ENCODE data around the gene SRA1.

Gene SRA1

DNA sequence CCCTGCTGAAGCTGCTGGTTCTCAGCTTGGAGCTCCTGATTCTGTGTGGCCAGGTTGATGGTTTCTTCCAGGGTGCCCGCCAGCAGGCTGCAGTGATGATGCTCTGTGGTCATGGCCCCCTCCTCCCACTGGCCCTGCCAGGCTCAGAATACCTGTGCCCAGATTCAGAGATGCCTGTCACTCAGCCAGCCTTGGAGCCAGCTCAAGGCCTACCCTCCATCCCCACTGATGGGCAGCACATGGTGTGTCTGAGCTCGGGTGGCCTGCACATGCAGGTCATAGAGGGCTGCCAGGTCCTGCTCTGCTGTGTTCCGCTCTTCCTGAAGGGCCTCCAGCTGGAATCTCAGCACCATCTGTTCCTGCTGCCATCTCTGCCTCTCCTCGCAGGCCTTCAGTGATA lies 12.8 kb upstream of the SRA1 start:
- no peak for DNase-seq

DNA sequence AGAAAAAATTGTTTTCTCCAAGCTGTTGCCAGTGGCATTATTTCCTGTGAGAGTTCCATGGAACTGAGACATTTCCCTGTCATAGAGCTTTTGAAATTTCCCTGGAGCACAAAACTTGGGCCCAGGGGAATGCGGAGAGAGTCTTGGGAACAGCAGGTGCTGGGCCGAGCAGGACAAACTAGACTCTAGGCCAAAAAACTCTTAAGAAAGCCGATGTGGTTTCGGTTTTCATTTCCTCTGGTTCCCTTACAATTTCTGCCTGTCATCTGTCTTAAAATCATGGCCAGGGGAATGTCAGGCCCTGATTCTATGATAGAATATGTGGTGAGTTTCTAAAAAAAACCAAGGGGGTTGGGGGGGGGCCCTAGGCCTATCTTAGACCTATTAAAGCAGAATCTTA lies 11.9 kb upstream of the SRA1 start:
- peak in 1 of 6 experiments; percentile 11 for DNase-seq

DNA sequence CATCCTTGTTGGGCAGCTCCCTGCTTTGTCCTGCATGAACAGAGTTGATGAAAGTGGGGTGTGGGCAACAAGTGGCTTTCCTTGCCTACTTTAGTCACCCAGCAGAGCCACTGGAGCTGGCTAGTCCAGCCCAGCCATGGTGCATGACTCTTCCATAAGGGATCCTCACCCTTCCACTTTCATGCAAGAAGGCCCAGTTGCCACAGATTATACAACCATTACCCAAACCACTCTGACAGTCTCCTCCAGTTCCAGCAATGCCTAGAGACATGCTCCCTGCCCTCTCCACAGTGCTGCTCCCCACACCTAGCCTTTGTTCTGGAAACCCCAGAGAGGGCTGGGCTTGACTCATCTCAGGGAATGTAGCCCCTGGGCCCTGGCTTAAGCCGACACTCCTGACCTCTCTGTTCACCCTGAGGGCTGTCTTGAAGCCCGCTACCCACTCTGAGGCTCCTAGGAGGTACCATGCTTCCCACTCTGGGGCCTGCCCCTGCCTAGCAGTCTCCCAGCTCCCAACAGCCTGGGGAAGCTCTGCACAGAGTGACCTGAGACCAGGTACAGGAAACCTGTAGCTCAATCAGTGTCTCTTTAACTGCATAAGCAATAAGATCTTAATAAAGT lies 11.3 kb upstream of the SRA1 start:
- DNase-seq, result no peak

DNA sequence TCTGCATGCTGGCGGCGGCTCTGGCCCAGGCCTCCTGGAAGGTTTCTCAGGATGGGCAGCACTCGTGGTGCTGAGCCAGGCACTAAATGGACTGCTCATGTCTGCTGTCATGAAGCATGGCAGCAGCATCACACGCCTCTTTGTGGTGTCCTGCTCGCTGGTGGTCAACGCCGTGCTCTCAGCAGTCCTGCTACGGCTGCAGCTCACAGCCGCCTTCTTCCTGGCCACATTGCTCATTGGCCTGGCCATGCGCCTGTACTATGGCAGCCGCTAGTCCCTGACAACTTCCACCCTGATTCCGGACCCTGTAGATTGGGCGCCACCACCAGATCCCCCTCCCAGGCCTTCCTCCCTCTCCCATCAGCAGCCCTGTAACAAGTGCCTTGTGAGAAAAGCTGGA lies 10.6 kb upstream of the SRA1 start:
- DNase-seq, result no peak

DNA sequence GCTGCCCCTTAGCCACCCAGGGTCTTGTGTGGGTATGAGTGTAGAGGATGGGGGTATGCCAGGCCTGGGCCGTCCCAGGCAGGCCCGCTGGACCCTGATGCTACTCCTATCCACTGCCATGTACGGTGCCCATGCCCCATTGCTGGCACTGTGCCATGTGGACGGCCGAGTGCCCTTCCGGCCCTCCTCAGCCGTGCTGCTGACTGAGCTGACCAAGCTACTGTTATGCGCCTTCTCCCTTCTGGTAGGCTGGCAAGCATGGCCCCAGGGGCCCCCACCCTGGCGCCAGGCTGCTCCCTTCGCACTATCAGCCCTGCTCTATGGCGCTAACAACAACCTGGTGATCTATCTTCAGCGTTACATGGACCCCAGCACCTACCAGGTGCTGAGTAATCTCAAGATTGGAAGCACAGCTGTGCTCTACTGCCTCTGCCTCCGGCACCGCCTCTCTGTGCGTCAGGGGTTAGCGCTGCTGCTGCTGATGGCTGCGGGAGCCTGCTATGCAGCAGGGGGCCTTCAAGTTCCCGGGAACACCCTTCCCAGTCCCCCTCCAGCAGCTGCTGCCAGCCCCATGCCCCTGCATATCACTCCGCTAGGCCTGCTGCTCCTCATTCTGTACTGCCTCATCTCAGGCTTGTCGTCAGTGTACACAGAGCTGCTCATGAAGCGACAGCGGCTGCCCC lies 10.0 kb upstream of the SRA1 start:
- DNase-seq, result no peak

DNA sequence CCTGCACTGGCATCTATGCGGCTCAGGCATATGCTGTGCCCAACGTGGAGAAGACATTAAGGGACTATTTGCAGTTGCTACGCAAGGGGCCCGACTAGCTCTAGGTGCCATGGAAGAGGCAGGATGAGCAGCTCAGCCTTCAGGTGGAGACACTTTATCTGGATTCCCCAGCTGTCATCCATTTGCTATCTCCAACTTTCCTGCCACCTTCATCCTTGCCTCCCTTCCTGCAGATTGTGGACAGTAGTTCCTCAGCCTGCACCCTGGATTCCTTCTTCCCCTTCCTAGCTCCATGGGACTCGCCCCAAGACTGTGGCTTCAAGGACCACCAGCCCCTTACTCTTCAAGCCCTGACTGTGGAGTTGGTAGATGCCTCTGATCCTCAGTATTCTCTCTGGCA lies 9.4 kb upstream of the SRA1 start:
- DNase-seq, result no peak

DNA sequence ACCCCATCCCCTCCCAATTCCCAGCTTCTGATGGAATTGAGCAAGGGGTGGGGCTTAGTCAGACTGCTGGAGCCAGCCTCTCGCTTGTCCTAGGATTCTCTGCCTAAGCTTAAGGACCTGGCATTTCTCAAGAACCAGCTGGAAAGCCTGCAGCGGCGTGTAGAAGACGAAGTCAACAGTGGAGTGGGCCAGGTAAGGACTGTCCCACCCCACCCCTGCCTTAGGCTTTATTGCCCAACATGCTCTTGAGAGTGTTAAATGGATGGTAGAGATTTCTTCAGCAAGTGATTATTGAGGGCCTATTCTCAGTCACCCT lies 8.5 kb upstream of the SRA1 start:
- no peak for DNase-seq

DNA sequence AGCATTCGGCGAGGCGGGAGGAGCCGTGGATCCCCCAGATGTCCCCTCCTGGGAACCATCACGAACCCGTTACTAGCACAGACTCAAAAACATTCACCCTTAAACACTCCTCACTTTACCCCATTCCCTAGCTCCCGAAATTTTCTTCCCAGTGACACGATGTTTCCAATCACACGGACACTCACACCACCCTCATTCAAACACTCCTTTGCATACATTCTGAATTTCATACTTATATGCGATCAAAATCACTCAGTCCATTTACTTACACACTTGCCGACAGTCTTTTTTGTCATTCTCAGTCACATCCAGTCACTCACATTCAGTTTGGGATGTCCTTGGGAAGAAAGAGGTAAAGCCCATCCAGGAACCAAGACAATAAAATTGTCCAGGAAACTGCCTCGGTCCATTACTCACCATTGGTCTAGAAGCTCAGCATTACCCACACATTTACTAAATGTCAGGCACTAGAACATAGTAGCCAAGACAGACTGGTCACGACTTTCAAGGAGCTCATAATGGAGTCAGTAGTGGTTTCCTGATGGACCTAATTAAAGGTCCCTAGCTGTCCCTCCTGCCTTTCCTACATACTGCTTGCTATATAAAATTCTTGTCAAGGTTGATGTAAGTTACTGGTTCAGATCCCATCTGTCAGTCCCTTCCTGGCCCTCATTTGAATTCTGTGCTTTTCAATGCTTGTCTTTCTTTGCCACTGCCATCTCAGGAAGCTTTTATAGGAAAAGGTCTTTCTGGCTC lies 7.9 kb upstream of the SRA1 start:
- no peak for DNase-seq

- peak; percentile 94 to 99 (median 97) for DNase-seq
These were observed 7.1 kb upstream of the SRA1 start, which contains the start of the genes APBB3 and SLC35A4 for GRCh38 chr5:140564196-140565023. TSS of gene APBB3 (minus strand) at chr5:140564598. CDS start at chr5:140564245, 353 bp downstream. TSS of gene SLC35A4 (plus strand) at chr5:140564828. CDS start at chr5:140567170, 2,342 bp downstream.

GRCh38 chr5:140563596-140563995 lies 6.3 kb upstream of the SRA1 start:
- peak in 1 of 6 experiments; percentile 29 for DNase-seq

DNA sequence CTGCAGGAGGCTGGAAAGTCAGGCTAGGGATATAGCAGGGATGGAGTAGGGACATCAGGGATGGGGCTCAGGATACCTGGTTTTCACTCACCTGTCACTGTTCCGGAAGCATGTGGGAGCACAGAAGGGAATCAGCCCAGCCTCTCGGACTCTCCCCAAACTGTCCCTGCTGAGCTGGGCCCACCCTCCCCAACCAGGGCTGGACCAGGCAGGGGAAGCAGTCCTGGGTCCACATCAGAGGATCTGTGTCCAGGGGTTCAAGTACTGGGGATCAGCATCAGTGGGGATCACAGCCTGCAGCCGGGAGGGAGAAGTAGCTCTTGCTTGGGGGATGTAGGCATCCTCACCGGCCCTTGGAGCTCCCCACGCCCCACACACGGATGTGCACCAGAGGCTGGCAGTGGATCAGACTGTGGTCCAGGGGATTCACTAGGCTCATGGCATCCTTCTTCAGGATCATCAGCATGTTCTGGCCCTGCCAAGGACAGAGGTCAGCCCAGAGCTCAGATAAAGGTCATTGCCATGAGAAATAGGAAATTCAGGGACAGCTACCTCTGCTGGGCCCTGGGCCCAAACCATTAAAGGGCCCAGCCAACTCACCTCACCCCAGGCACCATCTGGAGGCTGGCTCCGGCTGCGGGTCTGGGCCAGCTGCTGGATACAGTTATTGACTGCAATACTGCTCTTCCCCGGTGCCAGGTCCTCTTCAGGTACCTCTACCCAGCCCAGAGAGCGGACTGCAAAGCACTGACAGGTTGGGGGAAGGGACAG lies 4.7 kb upstream of the SRA1 start:
- no peak for DNase-seq

GRCh38 chr5:140560227-140560626 lies 3.0 kb upstream of the SRA1 start:
- DNase-seq, result no peak

DNA sequence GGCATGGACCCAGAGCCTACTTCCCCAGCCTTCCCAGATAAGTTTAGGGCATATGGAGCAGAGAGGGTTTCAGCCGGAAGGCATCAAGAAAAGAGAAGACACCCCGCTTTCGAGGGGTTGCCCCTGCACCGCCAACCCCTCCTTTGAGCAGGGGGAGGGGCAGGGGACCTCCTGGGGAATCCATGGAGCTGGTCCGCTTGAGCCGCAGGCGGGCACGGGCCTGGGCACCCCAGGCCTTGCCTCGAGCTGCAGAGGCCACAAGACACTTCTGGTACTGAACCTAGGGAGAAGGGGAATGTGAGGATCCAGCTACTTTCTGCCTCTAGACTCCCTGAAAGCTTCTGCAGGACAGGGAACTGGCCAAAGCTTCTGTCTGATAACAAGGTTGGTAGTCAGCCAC lies 1.3 kb upstream of the SRA1 start:
- DNase-seq, result no peak

DNA sequence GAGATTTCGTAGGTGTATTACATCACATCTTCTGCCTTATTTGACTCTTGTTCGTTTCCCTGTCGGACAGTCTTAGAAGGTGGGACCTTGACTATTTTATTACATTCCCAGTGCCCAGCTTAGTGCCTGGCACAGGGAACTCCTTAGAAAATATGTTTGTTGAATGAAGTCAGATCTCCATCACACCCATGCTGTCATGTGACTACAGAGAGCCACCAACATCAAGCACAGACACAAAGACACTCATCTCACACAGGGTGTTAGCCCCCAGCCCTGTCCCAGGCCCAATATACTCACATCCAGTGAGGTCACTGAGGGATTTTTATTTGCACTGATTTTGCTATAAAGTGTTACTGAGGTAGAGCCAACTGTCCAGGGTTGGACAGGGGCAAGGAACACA lies 692 bp upstream of the SRA1 start:
- no peak for DNase-seq

- no peak for DNase-seq
These were observed 835 bp downstream of the SRA1 start for GRCh38 chr5:140556438-140556837.

- no peak for DNase-seq
These were observed 1.4 kb downstream of the SRA1 start for GRCh38 chr5:140555747-140556312.

DNA sequence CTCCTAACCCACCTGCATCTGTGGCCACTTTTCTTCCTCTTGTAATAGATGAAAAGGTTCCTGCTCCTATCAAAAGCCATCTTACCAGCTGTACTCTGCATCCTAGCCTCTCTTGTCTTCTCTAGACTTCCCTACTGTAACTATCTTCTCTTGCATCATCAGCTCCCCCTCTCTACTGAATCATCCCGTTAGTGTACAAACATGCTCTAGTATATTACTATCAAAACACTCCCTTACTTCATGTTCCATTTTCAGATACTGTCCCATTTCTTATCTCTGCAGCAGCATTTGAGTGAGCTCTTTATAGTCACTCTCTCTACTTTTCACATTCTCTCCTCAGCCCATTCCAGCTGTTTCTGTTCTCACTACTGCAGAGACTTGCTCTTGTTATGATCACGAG lies 2.8 kb downstream of the SRA1 start:
- DNase-seq, result no peak

DNA sequence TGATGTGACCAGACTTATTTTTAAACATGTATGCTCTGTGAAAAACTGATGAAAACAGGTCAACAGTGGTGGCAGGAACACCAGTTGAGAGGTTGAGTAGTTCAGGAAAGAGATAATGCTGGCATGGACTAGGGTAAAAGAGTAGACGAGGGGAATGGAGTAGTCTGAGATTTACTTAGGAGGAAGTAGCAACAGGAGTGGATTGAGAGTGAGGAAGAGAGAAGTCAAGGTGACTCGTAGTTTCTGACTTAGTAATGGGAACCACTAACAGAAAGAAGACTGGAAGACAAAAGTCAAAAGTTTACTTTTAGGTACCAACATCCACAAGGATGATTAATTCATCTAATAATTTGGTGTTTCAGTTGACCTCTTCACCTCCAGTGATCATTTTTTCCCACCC lies 3.6 kb downstream of the SRA1 start:
- DNase-seq, result no peak

GRCh38 chr5:140551872-140552271 lies 5.4 kb downstream of the SRA1 start:
- no peak for DNase-seq

DNA sequence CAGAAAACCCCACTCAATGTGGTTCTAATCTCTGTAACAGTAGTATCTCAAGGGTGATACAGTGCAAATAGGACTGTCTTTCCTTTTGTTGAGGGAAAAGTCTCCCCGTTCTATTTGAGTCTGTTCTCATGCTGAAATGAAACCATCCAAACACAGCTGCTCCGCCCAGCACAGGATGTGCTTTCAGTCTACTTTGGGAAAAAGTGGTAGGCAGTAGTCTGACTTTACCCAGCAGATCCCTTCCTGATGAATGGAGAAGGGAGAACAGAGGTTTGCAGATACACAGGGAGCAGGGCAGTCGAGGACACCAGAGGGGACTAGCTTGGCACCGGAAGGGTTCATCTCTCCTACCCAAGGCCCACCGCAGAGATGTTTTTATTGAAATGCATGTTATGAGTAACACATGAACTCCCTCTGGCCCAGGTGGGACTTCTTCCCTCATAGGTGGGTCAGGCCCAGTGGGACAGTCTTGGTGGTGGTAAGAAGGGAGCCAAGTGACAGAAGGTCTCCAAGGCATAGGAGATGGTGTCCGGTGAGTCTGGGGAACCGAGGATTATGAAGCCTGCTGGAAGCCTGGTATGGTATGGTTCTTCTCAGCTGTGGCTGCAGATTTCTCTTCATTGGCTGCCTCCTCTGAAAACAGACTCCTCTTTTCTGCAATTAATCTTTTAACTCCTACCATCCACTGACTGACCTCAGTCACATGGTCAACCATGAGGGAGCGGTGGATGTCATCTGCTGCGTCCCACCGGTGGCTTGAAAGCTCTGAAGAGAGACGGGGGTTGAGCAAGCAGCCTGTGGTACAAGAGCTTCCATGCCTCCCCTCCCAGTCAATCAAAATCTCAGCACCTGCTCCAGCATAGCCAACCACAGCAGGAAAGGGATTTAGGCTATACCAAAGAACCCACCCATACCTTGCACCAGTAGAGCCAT lies 6.9 kb downstream of the SRA1 start:
- no peak for DNase-seq
